PFSK-1 (cell line): Measurements from ENCODE around the gene THRB.

Experiments used
- FOXP2 ChIP-seq: optimal IDR thresholded peaks from 2 replicates; pipeline ENCODE3; 2011; ENCODE audit warnings: borderline replicate concordance, control low read depth, inconsistent platforms; ENCODE audit not compliant: insufficient read depth; ENCODE audit errors: extremely low read length, extremely low read depth
- POLR2AphosphoS5 ChIP-seq: IDR thresholded peaks from 2 replicates; pipeline ENCODE4 v1.6.1; 2012; ENCODE audit warnings: low read depth, mild to moderate bottlenecking, control low read depth, low read length, moderate library complexity
- SIN3A ChIP-seq: IDR thresholded peaks from 2 replicates; pipeline ENCODE4 v1.6.1; 2012; ENCODE audit warnings: mild to moderate bottlenecking, low read length, moderate library complexity, borderline replicate concordance; ENCODE audit not compliant: insufficient read depth
- TAF1 ChIP-seq: IDR thresholded peaks from 2 replicates; pipeline ENCODE4 v1.6.1; 2012; ENCODE audit warnings: low read length, control low read depth, borderline replicate concordance; ENCODE audit not compliant: insufficient read depth
- TF ChIP-seq, protein P1 (sequence below), 2 experiments: IDR thresholded peaks; 2 replicates each; pipeline versions ENCODE4 v1.6.1 to v1.8.0; 2011 to 2012; ENCODE audit warnings: low read depth in 2 of 2, low read length in 2 of 2, control low read depth in 1 of 2, inconsistent platforms in 1 of 2, mild to moderate bottlenecking in 1 of 2, moderate library complexity in 1 of 2; ENCODE audit not compliant: insufficient read depth in 1 of 2

DNA sequence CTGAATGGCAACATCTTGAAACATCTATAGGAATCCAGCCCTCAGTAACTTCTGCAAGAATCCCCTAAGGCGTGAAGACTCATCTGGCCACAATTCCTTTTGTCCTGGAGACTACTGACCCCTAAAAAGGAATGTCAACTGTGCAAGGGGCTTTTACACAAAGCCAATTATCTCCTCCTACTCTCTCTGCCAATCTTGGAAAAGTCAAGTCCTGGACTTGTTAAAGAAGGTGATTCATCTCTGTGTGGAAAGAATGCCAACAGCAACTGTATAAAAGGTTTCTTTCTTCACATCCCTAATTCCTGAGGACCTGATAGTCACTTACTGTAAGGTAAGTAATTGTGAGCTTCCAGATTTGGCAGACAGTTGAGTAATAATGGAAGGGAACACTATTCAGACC is 22.3 kb downstream of the THRB start:
- TF ChIP-seq TAF1: no peak
- no peak for TF ChIP-seq POLR2AphosphoS5
- TF ChIP-seq, protein P1, sequence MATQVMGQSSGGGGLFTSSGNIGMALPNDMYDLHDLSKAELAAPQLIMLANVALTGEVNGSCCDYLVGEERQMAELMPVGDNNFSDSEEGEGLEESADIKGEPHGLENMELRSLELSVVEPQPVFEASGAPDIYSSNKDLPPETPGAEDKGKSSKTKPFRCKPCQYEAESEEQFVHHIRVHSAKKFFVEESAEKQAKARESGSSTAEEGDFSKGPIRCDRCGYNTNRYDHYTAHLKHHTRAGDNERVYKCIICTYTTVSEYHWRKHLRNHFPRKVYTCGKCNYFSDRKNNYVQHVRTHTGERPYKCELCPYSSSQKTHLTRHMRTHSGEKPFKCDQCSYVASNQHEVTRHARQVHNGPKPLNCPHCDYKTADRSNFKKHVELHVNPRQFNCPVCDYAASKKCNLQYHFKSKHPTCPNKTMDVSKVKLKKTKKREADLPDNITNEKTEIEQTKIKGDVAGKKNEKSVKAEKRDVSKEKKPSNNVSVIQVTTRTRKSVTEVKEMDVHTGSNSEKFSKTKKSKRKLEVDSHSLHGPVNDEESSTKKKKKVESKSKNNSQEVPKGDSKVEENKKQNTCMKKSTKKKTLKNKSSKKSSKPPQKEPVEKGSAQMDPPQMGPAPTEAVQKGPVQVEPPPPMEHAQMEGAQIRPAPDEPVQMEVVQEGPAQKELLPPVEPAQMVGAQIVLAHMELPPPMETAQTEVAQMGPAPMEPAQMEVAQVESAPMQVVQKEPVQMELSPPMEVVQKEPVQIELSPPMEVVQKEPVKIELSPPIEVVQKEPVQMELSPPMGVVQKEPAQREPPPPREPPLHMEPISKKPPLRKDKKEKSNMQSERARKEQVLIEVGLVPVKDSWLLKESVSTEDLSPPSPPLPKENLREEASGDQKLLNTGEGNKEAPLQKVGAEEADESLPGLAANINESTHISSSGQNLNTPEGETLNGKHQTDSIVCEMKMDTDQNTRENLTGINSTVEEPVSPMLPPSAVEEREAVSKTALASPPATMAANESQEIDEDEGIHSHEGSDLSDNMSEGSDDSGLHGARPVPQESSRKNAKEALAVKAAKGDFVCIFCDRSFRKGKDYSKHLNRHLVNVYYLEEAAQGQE (IDR thresholded peaks at IDR 0.05; ENCODE audit: insufficient read depth in 1 of 2, low read depth in 2 of 2, low read length in 2 of 2): no peak
- no peak for TF ChIP-seq SIN3A
- TF ChIP-seq FOXP2: no peak
